Embryonic facial prominence (tissue), 1 donor: Measurements from ENCODE around the gene PEPD.
"Not testable (repeated sequence)": the region's sequence is repeated elsewhere in the genome, so short reads cannot be mapped to it uniquely, and the experiment has no call there.

Source experiments
- DNase-seq: peaks from one replicate; pipeline ENCODE4 v3.0.0-alpha.2; 2016; ENCODE audit errors: extremely low spot score

The PEPD gene

DNA sequence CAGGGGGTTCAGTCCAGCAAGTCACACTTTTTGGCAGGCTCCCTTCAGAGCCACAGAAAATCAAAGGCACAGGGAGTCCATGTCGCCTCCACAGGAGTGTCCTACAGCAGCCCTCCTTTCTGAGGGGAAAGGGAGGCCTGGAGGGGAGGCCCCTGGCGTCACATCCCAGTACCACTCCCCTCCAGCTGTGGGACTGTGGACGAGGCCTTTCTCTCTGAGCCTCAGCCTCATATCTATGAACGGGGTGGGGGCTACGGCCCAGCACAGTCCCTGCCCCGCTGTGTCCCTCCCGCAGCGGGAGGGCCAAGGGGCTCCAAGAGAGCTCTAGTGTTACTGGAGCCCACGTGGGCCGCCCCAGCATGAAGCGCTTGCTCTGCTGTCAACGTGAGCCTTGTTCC, 23.8 kb downstream of the PEPD start:
- DNase-seq = no peak

DNA sequence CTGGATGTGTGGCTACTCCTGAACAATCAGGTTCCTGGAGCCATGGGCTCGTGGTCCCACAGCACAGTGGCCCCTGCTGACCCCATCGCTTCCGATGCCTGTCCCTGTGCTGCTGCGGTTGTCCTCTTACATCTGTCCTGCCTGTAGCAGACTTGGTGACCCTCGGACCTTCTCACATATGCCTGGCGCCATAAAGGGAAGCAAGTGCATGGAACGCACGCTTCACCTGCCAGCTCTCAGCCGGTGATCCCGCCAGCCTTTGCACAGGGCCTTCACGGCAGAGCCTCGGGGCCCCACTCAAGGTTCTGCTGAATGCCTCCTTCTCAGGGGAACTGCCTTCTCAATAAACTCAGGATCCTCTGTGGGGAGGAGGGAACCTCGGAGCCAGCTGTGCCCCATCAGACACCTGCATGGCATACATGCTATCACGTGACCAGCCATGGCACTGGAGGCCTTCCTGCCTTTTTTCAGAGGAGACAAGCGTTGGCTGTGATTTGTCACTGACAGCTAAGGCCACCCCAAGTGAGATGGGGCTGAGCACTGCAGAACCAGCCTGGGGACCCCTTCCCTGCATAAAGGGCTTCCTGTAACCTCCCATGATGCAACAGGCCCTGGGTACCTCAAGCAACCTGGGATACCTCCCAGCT, 24.3 kb downstream of the PEPD start:
- no peak for DNase-seq

DNA sequence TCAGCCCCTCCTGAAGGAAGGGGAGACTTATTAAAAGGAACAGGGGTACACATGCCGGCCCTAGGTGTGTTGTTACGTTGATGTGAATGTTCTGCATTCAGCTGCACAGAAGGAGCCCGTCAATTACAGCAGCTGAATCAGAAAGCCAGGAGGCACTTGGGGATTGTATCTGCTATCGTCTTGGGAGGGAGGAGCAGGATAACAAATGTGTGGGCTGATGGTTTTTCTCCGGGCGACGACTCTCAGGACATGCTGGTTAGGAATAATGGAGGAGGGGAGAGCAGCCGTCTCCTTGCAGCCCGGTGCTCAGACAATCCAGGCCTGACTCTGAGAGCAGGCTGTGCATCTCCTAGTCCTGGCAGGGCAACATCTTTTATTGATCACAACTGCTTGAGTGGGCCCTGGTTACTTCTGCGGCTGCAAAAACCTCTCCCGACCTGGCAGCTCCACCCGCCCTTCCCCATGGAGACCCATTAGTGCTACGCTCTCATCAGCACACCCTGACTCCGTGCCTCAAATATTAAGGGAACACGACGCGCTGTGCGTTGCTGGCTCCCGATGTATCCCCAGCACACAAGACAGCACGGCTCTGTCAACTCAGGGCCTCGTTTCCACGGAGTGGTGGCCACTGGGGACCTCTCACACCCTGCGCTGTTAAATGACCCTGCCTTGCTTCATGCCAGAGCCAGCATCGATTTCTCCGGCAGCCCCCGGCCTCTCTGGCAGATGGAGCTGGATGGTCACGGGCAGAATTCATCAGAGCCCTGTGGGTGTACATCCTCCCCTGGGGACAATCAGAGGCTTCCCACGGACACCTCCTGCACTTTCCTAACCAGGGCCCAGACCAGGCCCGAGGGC, 25.3 kb downstream of the PEPD start:
- DNase-seq = no peak

GRCh38 chr19:33493401-33494275, 28.0 kb downstream of the PEPD start:
- no peak for DNase-seq

GRCh38 chr19:33492951-33493350, 28.6 kb downstream of the PEPD start:
- DNase-seq = no peak

DNA sequence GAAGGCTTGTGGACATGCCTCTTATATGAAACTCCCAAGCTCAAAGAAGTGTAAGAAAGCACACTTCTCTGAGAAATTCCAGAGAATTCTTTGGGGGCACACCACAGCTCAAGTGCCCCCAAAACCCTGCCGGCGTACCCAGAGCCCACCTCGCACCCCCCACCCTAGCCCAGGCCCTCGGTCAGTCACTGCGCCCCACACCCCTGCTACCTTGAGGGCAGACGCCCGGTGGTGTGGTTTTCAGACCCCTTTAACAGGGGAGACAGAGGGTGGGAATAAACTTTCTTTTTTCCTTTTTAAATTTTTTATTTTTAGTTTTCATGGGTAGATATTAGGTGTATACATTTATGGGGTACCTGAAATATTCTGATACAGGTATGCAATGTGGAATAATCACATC, 29.5 kb downstream of the PEPD start:
- no peak for DNase-seq

- DNase-seq = not testable (repeated sequence)
Measured at GRCh38 chr19:33490596-33490995, 31.0 kb downstream of the PEPD start.

DNA sequence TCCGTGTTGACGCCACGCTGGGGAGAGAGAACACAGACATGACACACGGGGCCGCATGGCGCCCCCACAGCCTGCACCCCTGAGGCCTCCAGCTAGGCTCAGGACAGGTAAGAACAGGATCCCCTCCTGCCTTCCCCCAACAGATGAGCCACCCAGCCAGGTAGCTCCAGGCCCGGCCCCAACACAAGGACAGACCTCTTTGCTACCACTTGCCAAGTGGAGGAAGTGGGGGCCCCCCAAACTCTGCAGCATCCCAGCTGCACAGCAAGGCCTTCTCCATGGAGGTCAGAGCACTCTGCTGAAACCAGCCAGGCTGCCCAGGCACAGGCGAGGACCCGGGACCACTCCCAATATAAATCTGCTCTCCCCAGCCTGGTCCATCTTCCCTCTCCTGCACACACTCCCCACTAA, 31.5 kb downstream of the PEPD start:
- no peak for DNase-seq

GRCh38 chr19:33488826-33489225, 32.8 kb downstream of the PEPD start:
- no peak for DNase-seq

DNA sequence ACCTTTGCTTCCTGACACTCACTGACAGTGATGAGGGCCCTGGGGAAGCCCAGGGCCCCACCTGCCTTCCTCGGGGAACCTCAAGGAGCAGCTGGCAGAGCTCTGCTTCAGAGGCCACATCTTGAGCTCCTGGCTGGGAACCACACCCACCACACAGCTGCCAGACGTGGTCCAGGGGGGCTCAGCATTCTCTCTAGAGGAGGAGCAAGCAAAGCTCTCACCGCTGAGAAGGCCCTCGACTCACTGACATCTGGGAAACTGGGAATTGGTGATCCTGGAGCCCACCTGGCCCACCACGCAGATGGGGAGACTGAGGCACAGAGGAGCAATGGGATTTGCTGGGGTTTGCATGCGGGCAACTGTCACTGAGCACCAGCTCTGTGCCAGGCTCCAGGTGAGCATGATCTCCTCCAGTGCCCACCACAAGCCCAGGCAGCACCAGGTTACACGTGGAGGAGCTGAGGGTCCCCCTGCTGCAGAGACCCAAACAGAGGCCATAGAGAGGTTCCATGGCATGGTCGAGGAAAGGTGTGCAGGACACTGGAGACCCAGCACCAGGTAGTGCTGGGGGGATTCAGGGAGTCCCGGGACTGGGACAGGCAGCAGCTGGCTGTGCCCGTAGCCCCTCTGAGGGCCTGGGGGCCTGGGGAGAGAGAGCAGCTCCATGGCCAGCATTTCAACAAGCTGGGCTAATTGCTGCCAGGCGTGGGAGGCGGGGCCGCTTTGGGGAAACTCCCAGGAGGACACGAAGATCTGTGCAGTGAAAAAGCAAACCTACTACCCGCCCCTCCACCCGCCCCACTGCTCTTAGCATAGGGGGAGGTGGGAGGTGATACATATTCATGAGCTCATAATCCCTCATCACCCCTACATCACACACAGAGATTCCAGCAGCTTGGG, 33.4 kb downstream of the PEPD start:
- no peak for DNase-seq

GRCh38 chr19:33486936-33487811, 34.4 kb downstream of the PEPD start:
- no peak for DNase-seq

DNA sequence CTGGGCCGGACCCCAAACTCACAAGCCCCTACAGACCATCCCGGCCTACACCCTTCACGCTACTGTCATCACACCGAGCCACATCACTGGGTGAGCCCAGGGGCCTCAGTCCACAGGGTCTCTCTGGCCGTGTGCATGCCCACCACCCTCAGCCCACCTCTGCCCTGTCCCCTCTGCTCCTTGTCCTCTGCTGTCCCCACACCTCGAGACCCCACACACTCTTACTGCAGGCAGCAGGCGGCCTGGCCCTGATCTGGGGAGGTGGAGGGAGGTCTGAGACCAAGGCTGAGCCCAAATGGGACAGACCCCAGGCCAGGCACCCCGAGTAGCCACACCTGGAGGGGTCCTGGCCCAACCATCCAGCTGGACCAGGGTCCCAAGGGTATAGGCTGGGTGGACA, 35.2 kb downstream of the PEPD start:
- no peak for DNase-seq

DNA sequence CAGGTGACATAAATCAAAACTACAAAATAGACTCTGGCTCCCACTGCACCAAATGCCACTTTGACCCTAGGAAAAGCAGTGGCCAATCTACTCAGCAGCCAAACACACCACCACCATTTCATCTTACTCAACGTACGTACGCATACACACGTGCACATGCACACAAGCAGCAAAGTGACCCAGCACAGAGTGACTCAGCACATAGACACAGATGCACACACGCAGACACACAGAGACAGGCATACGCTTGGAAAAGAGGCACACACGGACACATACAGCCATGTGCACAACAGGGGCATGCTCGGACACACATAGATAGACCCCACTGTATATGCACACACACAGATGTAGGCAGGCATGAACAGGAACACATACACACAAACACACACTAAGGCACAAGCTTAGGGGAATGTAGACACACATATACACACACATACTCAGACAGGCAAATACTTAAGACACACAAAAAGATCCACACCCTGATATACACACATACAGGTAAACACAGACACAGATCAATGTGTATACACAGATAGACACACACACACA, 37.3 kb downstream of the PEPD start:
- DNase-seq = no peak

DNA sequence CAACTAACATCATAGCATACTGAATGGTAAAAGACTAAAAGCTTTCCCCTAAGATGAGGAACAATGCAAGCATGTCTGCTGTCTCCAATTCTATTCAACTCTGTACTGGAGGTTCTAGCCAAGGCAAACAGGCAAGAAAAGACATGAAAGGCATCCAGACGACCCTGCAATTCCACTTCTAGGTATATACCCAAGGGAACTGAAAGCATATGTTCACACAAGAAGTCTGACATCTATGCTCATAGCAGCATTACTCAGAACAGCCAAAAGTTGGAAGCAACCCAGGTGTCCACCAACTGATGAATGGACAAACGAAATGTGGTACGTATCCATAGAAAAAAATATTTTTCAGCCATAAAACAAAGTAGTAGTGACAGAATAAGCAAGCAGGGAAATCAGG, 39.1 kb downstream of the PEPD start:
- DNase-seq = no peak

DNA sequence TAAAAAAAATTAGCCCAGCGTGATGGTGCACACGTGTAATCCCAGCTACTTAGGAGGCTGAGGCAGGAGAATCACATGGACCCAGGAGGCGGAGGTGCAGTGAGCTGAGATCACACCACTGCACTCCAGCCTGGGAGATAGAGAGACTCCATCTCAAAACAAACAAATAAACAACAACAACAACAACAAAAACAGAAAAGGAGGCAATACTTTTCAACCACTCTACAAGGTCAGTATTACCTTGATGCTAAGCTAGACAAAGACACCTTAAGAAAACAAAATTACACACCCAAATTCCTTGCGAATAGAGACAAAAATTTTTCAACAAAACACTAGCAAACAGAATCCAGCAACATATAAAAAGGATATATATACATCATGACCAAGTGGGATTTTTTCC, 39.7 kb downstream of the PEPD start:
- no peak for DNase-seq

DNA sequence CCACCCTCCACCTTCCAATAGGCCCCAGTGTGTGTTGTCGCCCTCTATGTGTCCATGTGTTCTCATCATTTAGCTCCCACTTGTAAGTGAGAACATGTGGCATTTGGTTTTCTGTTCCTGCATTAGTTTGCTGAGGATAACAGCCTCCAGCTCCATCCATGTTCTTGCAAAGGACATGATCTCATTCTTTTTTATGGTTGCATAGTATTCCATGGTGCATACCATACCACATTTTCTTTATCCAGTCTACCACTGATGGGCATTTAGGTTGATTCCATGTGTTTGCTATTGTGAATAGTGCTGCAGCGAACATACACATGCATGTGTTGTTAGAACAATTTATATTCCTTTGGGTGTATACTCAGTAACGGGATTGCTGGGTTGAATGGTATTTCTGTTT, 42.0 kb downstream of the PEPD start:
- DNase-seq = not testable (repeated sequence)

DNA sequence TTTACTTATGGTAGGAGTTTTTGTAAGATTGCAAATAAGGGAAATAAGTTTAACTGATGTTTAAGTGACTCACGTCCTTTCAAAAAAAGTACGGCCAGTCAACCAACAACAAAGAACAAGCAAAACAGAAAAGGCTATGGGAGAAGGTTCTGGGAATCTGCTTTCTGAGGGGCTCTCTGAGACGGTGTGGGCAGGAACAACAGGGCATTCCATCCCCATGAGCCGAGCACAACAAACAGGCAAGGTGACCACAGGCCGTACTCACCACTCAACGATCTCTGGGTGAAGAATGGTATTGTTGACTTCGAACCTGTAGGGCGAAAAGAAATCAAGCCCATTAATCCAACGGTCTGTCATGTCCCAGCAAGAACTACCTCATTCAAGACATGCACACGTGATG, 43.8 kb downstream of the PEPD start:
- no peak for DNase-seq

DNA sequence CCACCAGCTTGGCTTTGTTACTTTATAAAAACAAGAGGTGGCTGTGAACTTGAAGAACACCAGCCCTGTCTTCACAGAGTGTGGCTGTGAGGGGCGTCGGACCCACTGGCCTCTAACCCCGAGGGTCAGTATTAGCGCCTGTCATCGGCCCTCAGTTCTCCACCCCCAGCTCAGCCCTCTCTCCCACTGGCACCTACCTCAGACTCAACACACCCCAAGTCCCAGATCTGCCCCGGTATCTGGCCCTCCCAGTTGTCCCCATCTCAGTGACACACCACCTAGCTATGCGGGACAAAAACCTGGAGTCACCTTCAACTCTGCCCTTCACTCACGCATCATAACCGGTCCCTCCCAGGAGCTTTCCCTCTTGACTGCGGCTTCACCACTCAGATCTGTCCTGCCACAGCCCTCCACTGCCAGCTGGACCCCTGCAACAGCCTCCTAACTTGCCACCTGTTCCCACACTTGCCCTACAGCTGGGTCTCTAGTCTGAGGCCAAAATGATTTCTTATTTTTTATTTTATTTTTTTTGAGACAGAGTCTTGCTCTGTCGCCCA, 45.4 kb downstream of the PEPD start:
- no peak for DNase-seq

GRCh38 chr19:33473653-33474305, 47.8 kb downstream of the PEPD start:
- peak; percentile 7 for DNase-seq
